H1 (cell line): ENCODE results near the gene SH3RF3. TPM values are rescaled to one million over a fixed set of nuclear protein-coding genes. Genes with fewer than 3 reads are reported as not detected.

ENCODE experiments used
- CTCF ChIA-PET: fragments of 300-600 bp; sonication (Branson Sonifier 250); formaldehyde crosslinking; loops from one replicate; lab custom pipeline; 2021; ENCODE audit not compliant: partially characterized antibody; lab: Charles Lee
- POLR2A ChIA-PET: fragments of 300-600 bp; sonication (Branson Sonifier 250); formaldehyde crosslinking; loops from one replicate; lab custom pipeline; 2021; ENCODE audit warnings: inconsistent platforms; ENCODE audit not compliant: partially characterized antibody; lab: Charles Lee
- DNase-seq, 2 experiments: peaks; one replicate each; pipeline versions ENCODE4 v3.0.0 to v3.0.0-alpha.2; 2010 to 2022; ENCODE audit warnings: low spot score in 2 of 2, low read depth in 1 of 2, mixed read lengths in 1 of 2
- FAIRE-seq: peaks from 2 replicates; lab custom pipeline; 2011; peaks lifted over from hg19 to GRCh38; lab: Jason Lieb, UNC
- H2AFZ ChIP-seq: 2 replicates; pipeline ENCODE4 v1.8.1; 2012; ENCODE audit warnings: low read length, inconsistent platforms
- H2AK5ac ChIP-seq: 2 replicates; pipeline ENCODE4 v1.6.1; 2013; ENCODE audit warnings: low read depth, low read length
- H2BK120ac ChIP-seq: replicated peaks from 2 replicates; pipeline ENCODE3; 2013; ENCODE audit warnings: low read depth, low read length, inconsistent platforms
- H2BK12ac ChIP-seq: 2 replicates; pipeline ENCODE4 v1.6.1; 2013; ENCODE audit warnings: low read depth, low read length
- H2BK15ac ChIP-seq: 2 replicates; pipeline ENCODE4 v1.6.1; 2013; ENCODE audit warnings: low read length
- H2BK20ac ChIP-seq: 2 replicates; pipeline ENCODE4 v1.6.1; 2013; ENCODE audit warnings: low read length
- H2BK5ac ChIP-seq: 2 replicates; pipeline ENCODE4 v1.6.1; 2013; ENCODE audit warnings: low read depth, low read length
- H3K14ac ChIP-seq: 2 replicates; pipeline ENCODE4 v1.6.1; 2013; ENCODE audit warnings: inconsistent platforms; ENCODE audit not compliant: insufficient read length
- H3K18ac ChIP-seq: 2 replicates; pipeline ENCODE4 v1.6.1; 2013; ENCODE audit warnings: low read length; ENCODE audit errors: extremely low read depth
- H3K23ac ChIP-seq: 2 replicates; pipeline ENCODE4 v1.6.1; 2013; ENCODE audit warnings: inconsistent platforms; ENCODE audit not compliant: insufficient read length
- H3K23me2 ChIP-seq: 2 replicates; pipeline ENCODE4 v1.6.1; 2013; ENCODE audit warnings: low read depth, low read length
- H3K27ac ChIP-seq: 2 replicates; pipeline ENCODE4 v1.6.1; 2011; ENCODE audit warnings: low read depth, low read length, inconsistent platforms
- H3K27me3 ChIP-seq, 4 experiments: replicated peaks in 1 of 4; 1 replicate in 1 of 4; 2 replicates in 3 of 4; pipeline versions ENCODE4 v1.6.1 to v1.8.1; 2011 to 2013; ENCODE audit warnings: low read length in 3 of 4, mild to moderate bottlenecking in 3 of 4, inconsistent platforms in 2 of 4, mixed read lengths in 2 of 4, moderate library complexity in 1 of 4; ENCODE audit not compliant: control insufficient read depth in 3 of 4, insufficient read depth in 3 of 4; ENCODE audit errors: extremely low read depth in 1 of 4
- H3K36me3 ChIP-seq, 4 experiments: 2 replicates each; pipeline versions ENCODE4 v1.6.1 to v1.8.1; 2011 to 2013; ENCODE audit warnings: mild to moderate bottlenecking in 4 of 4, low read length in 3 of 4, moderate library complexity in 2 of 4, control low read depth in 1 of 4, inconsistent platforms in 1 of 4; ENCODE audit not compliant: insufficient read depth in 4 of 4, control insufficient read depth in 2 of 4
- H3K4ac ChIP-seq: replicated peaks from 2 replicates; pipeline ENCODE3; 2013; ENCODE audit warnings: low read length, low read depth, mixed read lengths, inconsistent platforms; ENCODE audit not compliant: insufficient read length
- H3K4me1 ChIP-seq, 4 experiments: replicated peaks in 1 of 4; 1 replicate in 1 of 4; 2 replicates in 3 of 4; pipeline versions ENCODE4 v1.6.1 to v1.8.1; 2011 to 2013; ENCODE audit warnings: low read length in 3 of 4, inconsistent platforms in 2 of 4, mixed read lengths in 1 of 4; ENCODE audit not compliant: insufficient read depth in 4 of 4, control insufficient read depth in 3 of 4
- H3K4me2 ChIP-seq, 2 experiments: 2 replicates each; pipeline versions ENCODE4 v1.6.1 to v1.8.1; 2011 to 2013; ENCODE audit warnings: low read depth in 2 of 2, low read length in 2 of 2, control low read depth in 1 of 2, inconsistent platforms in 1 of 2, mild to moderate bottlenecking in 1 of 2; ENCODE audit not compliant: insufficient read depth in 1 of 2
- H3K4me3 ChIP-seq, 4 experiments: fragments of 200-600, 300-600 bp in 1 of 4; sonication (generic), shearing (Covaris generic), sonication (Bioruptor Twin) in 1 of 4; 2 replicates each; pipeline versions ENCODE4 v1.5.1 to v1.8.1; 2011 to 2016; ENCODE audit warnings: low read length in 4 of 4, low read depth in 3 of 4, control low read depth in 2 of 4, inconsistent platforms in 2 of 4, mild to moderate bottlenecking in 2 of 4, mixed read lengths in 1 of 4, moderate library complexity in 1 of 4; ENCODE audit not compliant: insufficient read depth in 2 of 4; ENCODE audit errors: extremely low read depth in 1 of 4
- H3K56ac ChIP-seq: replicated peaks from 2 replicates; pipeline ENCODE3; 2013; ENCODE audit warnings: low read depth, mild to moderate bottlenecking, mixed read lengths, low read length, inconsistent platforms; ENCODE audit not compliant: insufficient read length
- H3K79me1 ChIP-seq: 2 replicates; pipeline ENCODE4 v1.6.1; 2013; ENCODE audit warnings: low read depth, low read length, control low read depth
- H3K79me2 ChIP-seq, 2 experiments: 2 replicates each; pipeline versions ENCODE4 v1.6.1 to v1.8.1; 2012 to 2013; ENCODE audit warnings: low read length in 2 of 2, mild to moderate bottlenecking in 2 of 2, inconsistent platforms in 1 of 2; ENCODE audit not compliant: insufficient read depth in 2 of 2, control insufficient read depth in 1 of 2
- H3K9ac ChIP-seq, 4 experiments: replicated peaks in 1 of 4; 1 replicate in 1 of 4; 2 replicates in 3 of 4; pipeline versions ENCODE4 v1.6.1 to v1.8.1; 2011 to 2013; ENCODE audit warnings: low read depth in 3 of 4, low read length in 3 of 4, control low read depth in 2 of 4, mild to moderate bottlenecking in 2 of 4, moderate library complexity in 2 of 4, inconsistent platforms in 1 of 4; ENCODE audit errors: extremely low read depth in 1 of 4
- H3K9me3 ChIP-seq, 2 experiments: 2 replicates each; pipeline versions ENCODE4 v1.6.1 to v1.8.1; 2012 to 2013; ENCODE audit warnings: mild to moderate bottlenecking in 2 of 2, moderate library complexity in 2 of 2, control low read depth in 1 of 2, inconsistent platforms in 1 of 2, low read depth in 1 of 2, low read length in 1 of 2, mixed read lengths in 1 of 2; ENCODE audit not compliant: insufficient read depth in 2 of 2
- H4K20me1 ChIP-seq, 2 experiments: replicated peaks in 1 of 2; 2 replicates each; pipeline versions ENCODE3 to v1.8.1; 2011 to 2013; ENCODE audit warnings: inconsistent platforms in 2 of 2, low read length in 2 of 2, mild to moderate bottlenecking in 1 of 2; ENCODE audit not compliant: insufficient read depth in 2 of 2, control insufficient read depth in 1 of 2
- H4K5ac ChIP-seq: 2 replicates; pipeline ENCODE4 v1.6.1; 2013; ENCODE audit warnings: low read length, low read depth, mixed read lengths, inconsistent platforms; ENCODE audit not compliant: insufficient read length
- H4K8ac ChIP-seq: 2 replicates; pipeline ENCODE4 v1.8.0; 2013; ENCODE audit warnings: mild to moderate bottlenecking, moderate library complexity, low read length, inconsistent platforms; ENCODE audit not compliant: insufficient read depth; ENCODE audit errors: extremely low read depth
- H4K91ac ChIP-seq: replicated peaks from 2 replicates; pipeline ENCODE3; 2013; ENCODE audit warnings: low read length, mixed read lengths, inconsistent platforms; ENCODE audit not compliant: insufficient read length
- BACH1 ChIP-seq: IDR thresholded peaks from 2 replicates; pipeline ENCODE4 v1.6.1; 2012; ENCODE audit warnings: low read length, improper control_type of control experiment
- CBX5 ChIP-seq: fragments of 300-800, 300-1000 bp; sonication (generic); IDR thresholded peaks from 2 replicates; pipeline ENCODE4 v1.7.1; 2016; ENCODE audit warnings: antibody characterized with exemption, low read length, low read depth
- CEBPB ChIP-seq: IDR thresholded peaks from 2 replicates; pipeline ENCODE4 v1.6.1; 2012; ENCODE audit warnings: low read depth, low read length
- GTF2F1 ChIP-seq: IDR thresholded peaks from 2 replicates; pipeline ENCODE4 v1.6.1; 2012; ENCODE audit warnings: low read depth, low read length, improper control_type of control experiment, borderline replicate concordance
- POLR2A ChIP-seq, 2 experiments: IDR thresholded peaks; 1 replicate in 1 of 2; 2 replicates in 1 of 2; pipeline ENCODE4 v1.6.1; 2011; ENCODE audit warnings: low read depth in 2 of 2, low read length in 2 of 2, mild to moderate bottlenecking in 2 of 2; ENCODE audit errors: control extremely low read depth in 1 of 2
- SUZ12 ChIP-seq: fragments of 200-600 bp; sonication (generic); IDR thresholded peaks from 2 replicates; pipeline ENCODE4 v1.6.1; 2012; ENCODE audit warnings: mild to moderate bottlenecking, inconsistent platforms, low read length, moderate library complexity, mixed read lengths
- TAF1 ChIP-seq: IDR thresholded peaks from 2 replicates; pipeline ENCODE4 v1.6.1; 2011; ENCODE audit warnings: mild to moderate bottlenecking, low read depth, low read length
- TAF7 ChIP-seq: optimal IDR thresholded peaks from 2 replicates; pipeline ENCODE3; 2011; ENCODE audit warnings: low read depth, mild to moderate bottlenecking, inconsistent platforms, low read length, moderate library complexity, borderline replicate concordance
- TEAD4 ChIP-seq: IDR thresholded peaks from 2 replicates; pipeline ENCODE4 v1.6.1; 2012; ENCODE audit warnings: low read depth, low read length, inconsistent platforms, mixed read lengths
- WGBS, 2 experiments: shearing (Covaris generic) in 1 of 2; methylation state at CpG; one replicate each; pipeline versions ENCODE4 v1.1.6 to v1.1.7; 2013 to 2015; ENCODE audit warnings: low lambda C conversion rate in 2 of 2, mixed read lengths in 2 of 2, inconsistent platforms in 1 of 2, low coverage in 1 of 2, missing lambda C conversion rate in 1 of 2; ENCODE audit not compliant: insufficient replicate concordance in 2 of 2, insufficient coverage in 1 of 2, insufficient read length in 1 of 2; ENCODE audit errors: extremely low coverage in 1 of 2, missing lambda C conversion rate in 1 of 2; 5-methylcytosine and 5-hydroxymethylcytosine counted together
- polyA plus RNA-seq, 7 experiments: library from polyadenylated mRNA; depleted of rRNA in 3 of 7; stranded (reverse) in 5 of 7; unstranded in 2 of 7; fragments of >200 nt in 5 of 7; fragments of 200-250 nt in 2 of 7; gene quantifications; 1 replicate in 5 of 7; 2 replicates in 1 of 7; 4 replicates in 1 of 7; pipeline versions ENCODE4 v1.2.1 to v1.2.3, GENCODE V29; 2011 to 2013; ENCODE audit warnings: missing spikeins in 2 of 7, mixed read lengths in 2 of 7
- total RNA-seq: library from RNA; stranded (reverse); fragmentation: NEBNext Ultra II Directional; extraction: Animal tissue kit (Norgen Biotek cat#: 25700); gene quantifications from 2 replicates; pipeline ENCODE4 v1.2.1, GENCODE V29; 2021
- TF ChIP-seq, protein P1 (sequence below), 3 experiments: IDR thresholded peaks; 1 replicate in 2 of 3; 2 replicates in 1 of 3; pipeline versions ENCODE4 v1.5.1 to v1.6.1; 2011; ENCODE audit warnings: low read length in 3 of 3, mild to moderate bottlenecking in 3 of 3, inconsistent platforms in 2 of 3, low read depth in 1 of 3, moderate library complexity in 1 of 3; ENCODE audit not compliant: insufficient read depth in 1 of 3; ENCODE audit errors: control extremely low read depth in 1 of 3
- TF ChIP-seq, protein P2 (sequence below): IDR thresholded peaks from 2 replicates; pipeline ENCODE4 v1.6.1; 2012; ENCODE audit warnings: inconsistent platforms

The SH3RF3 gene
- total and polyA plus RNA-seq, 2 of the 8 experiments (the other 6 are each of a cell fraction or from before 2014, with no cell fraction given): 0.11 to 0.65 TPM

DNA sequence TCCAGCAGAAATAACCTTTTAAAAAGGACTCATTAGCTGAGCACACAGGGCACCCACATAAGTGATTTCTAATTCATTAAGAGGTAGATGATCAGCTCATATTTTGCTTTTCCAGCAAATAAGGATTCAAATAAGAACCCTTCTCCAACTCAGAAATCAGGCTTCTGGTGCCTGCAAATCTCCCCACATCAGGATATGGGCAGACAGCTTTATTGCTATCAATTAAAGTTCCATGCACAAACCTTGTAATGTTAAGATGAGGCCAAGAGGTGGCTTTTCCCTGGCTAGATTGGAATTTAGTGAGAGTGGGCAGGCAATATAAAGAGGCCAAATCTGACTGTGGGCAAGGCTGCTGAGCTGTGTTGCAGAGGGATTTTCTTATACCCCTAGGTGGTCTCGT, 193.6 kb downstream of the SH3RF3 start:
- no peaks in the 10 kb centered on the region for H3K27me3 ChIP-seq
- H3K4me1 ChIP-seq: peaks cover 0 to 8% (median 0%) of the 10 kb centered on the region in 4 experiments; a peak in 1 of 7 replicates
- no peak overlapping the region for H4K5ac ChIP-seq
- no peaks in the 10 kb centered on the region for H3K36me3 ChIP-seq
- no peaks in the 10 kb centered on the region for H3K79me2 ChIP-seq
- H3K4me2 ChIP-seq: no peak overlapping the region
- no peak for FAIRE-seq
- H3K23ac ChIP-seq: no peak overlapping the region
- no peak overlapping the region for H3K56ac ChIP-seq
- H4K20me1 ChIP-seq: no peaks in the 10 kb centered on the region
- H3K27ac ChIP-seq: no peak overlapping the region
- no peaks in the 10 kb centered on the region for H3K23me2 ChIP-seq
- H2BK5ac ChIP-seq: no peak overlapping the region
- POLR2A ChIA-PET: no interaction called here
- H4K8ac ChIP-seq: no peak overlapping the region
- H2AK5ac ChIP-seq: no peak overlapping the region
- H2BK20ac ChIP-seq: no peak overlapping the region
- no peak overlapping the region for H3K4ac ChIP-seq
- no peak for DNase-seq
- H2AFZ ChIP-seq: no peak overlapping the region
- no peak overlapping the region for H2BK15ac ChIP-seq
- no peaks in the 10 kb centered on the region for H3K9me3 ChIP-seq
- no peak overlapping the region for H3K14ac ChIP-seq
- CTCF ChIA-PET: interaction anchor here (0.8 to 1.5 kb wide), 3 partner anchors 11 to 33 kb away, joined by 3 to 12 read pairs (median 5); no protein-coding TSS in a partner anchor
- TF ChIP-seq POLR2A (IDR thresholded peaks at IDR 0.05; ENCODE audit: control extremely low read depth in 1 of 2, low read depth in 2 of 2, low read length in 2 of 2): no peak
- TF ChIP-seq GTF2F1: no peak
- TF ChIP-seq, protein P1, sequence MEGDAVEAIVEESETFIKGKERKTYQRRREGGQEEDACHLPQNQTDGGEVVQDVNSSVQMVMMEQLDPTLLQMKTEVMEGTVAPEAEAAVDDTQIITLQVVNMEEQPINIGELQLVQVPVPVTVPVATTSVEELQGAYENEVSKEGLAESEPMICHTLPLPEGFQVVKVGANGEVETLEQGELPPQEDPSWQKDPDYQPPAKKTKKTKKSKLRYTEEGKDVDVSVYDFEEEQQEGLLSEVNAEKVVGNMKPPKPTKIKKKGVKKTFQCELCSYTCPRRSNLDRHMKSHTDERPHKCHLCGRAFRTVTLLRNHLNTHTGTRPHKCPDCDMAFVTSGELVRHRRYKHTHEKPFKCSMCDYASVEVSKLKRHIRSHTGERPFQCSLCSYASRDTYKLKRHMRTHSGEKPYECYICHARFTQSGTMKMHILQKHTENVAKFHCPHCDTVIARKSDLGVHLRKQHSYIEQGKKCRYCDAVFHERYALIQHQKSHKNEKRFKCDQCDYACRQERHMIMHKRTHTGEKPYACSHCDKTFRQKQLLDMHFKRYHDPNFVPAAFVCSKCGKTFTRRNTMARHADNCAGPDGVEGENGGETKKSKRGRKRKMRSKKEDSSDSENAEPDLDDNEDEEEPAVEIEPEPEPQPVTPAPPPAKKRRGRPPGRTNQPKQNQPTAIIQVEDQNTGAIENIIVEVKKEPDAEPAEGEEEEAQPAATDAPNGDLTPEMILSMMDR (IDR thresholded peaks at IDR 0.05; ENCODE audit: control extremely low read depth in 1 of 3, insufficient read depth in 1 of 3, low read depth in 1 of 3, low read length in 3 of 3): no peak
- no peak for TF ChIP-seq CBX5
- no peak for TF ChIP-seq TAF7
- TF ChIP-seq SUZ12: no peak
- no peak for TF ChIP-seq CEBPB
- TF ChIP-seq, protein P2, sequence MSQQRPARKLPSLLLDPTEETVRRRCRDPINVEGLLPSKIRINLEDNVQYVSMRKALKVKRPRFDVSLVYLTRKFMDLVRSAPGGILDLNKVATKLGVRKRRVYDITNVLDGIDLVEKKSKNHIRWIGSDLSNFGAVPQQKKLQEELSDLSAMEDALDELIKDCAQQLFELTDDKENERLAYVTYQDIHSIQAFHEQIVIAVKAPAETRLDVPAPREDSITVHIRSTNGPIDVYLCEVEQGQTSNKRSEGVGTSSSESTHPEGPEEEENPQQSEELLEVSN: no peak
- no peak for TF ChIP-seq TAF1
- no peak for TF ChIP-seq BACH1
- TF ChIP-seq TEAD4: no peak
- H2BK120ac ChIP-seq: no peak overlapping the region
- H3K79me1 ChIP-seq: no peaks in the 10 kb centered on the region
- H2BK12ac ChIP-seq: no peak overlapping the region
- no peak overlapping the region for H3K9ac ChIP-seq
- no peak overlapping the region for H4K91ac ChIP-seq
- no peak overlapping the region for H3K4me3 ChIP-seq
- H3K18ac ChIP-seq: no peak overlapping the region
- WGBS, 2 experiments: 80% methylated on average over 1 of the region's 1 CpG; no CpG with 5 or more reads in 1 of the 2 experiments
